GM12878 (cell line): ENCODE data around the gene IFT52. TPM values are rescaled to one million over a fixed set of nuclear protein-coding genes. Genes with fewer than 3 reads are reported as not detected.

Experiments
- ATAC-seq: fragments of 200-7000 bp; cut with Tn5 transposase; 3 replicates; pipeline ENCODE4 v1.9.1; 2020; ENCODE audit warnings: mild to moderate bottlenecking, moderate library complexity
- BruUV-seq: library from RNA; stranded (reverse); fragments of 400-500 nt; replicated peaks from 2 replicates; lab custom pipeline; 2021; lab: Mats Ljungman, UMichigan
- CTCF ChIA-PET: fragments of 300-600 bp; sonication (Branson Sonifier 250); formaldehyde crosslinking; extraction: SDS; loops from one replicate; lab custom pipeline; 2021; ENCODE audit warnings: inconsistent platforms; lab: Yijun Ruan, JAX
- POLR2A ChIA-PET: fragments of 350-600 bp; formaldehyde crosslinking; extraction: SDS; loops from one replicate; lab custom pipeline; 2021; ENCODE audit warnings: inconsistent platforms; lab: Charles Lee
- RAD21 ChIA-PET: fragments of 300-600 bp; sonication (Branson Sonifier 250); formaldehyde crosslinking; loops from one replicate; lab custom pipeline; 2023; ENCODE audit warnings: antibody characterized with exemption; ENCODE audit not compliant: unreplicated experiment; lab: Charles Lee
- SMC1A ChIA-PET: fragments of 300-600 bp; sonication (Branson Sonifier 250); formaldehyde crosslinking; loops from one replicate; lab custom pipeline; 2023; ENCODE audit not compliant: unreplicated experiment, uncharacterized antibody; lab: Charles Lee
- DNase-seq: peaks from one replicate; pipeline ENCODE4 v3.0.0-alpha.2; 2011; ENCODE audit warnings: low read depth, low spot score
- FAIRE-seq: peaks from 3 replicates; lab custom pipeline; 2011; peaks lifted over from hg19 to GRCh38; lab: Jason Lieb, UNC
- H2AFZ ChIP-seq: 2 replicates; pipeline ENCODE4 v1.6.0; 2011; ENCODE audit warnings: low read depth, low read length, control low read depth; ENCODE audit not compliant: control insufficient read depth
- H3K27ac ChIP-seq: 2 replicates; pipeline ENCODE4 v1.5.1; 2011; ENCODE audit warnings: control low read depth; ENCODE audit not compliant: control insufficient read depth, insufficient read depth
- H3K27me3 ChIP-seq, 2 experiments: replicated peaks in 1 of 2; 2 replicates each; pipeline versions ENCODE4 v1.6.0 to v1.6.1; 2011; ENCODE audit warnings: low read length in 1 of 2; ENCODE audit not compliant: control insufficient read depth in 2 of 2, insufficient read depth in 2 of 2
- H3K36me3 ChIP-seq, 2 experiments: 2 replicates each; pipeline ENCODE4 v1.5.1; 2011; ENCODE audit warnings: low read length in 1 of 2; ENCODE audit not compliant: control insufficient read depth in 2 of 2, insufficient read depth in 2 of 2
- H3K4me1 ChIP-seq: 2 replicates; pipeline ENCODE4 v1.6.1; 2011; ENCODE audit warnings: mild to moderate bottlenecking, low read length, moderate library complexity, mixed read lengths; ENCODE audit not compliant: control insufficient read depth, insufficient read depth
- H3K4me2 ChIP-seq: 2 replicates; pipeline ENCODE4 v1.6.0; 2011; ENCODE audit warnings: control low read depth; ENCODE audit not compliant: control insufficient read depth, insufficient read depth
- H3K4me3 ChIP-seq: fragments of 200-600 bp; sonication (generic); 2 replicates; pipeline ENCODE4 v1.5.1; 2016
- H3K79me2 ChIP-seq: 2 replicates; pipeline ENCODE4 v1.6.0; 2011; ENCODE audit warnings: low read length; ENCODE audit not compliant: control insufficient read depth, insufficient read depth
- H3K9ac ChIP-seq: 2 replicates; pipeline ENCODE4 v1.8.0; 2011; ENCODE audit warnings: low read length, control low read depth, mixed read lengths; ENCODE audit not compliant: control insufficient read depth, insufficient read depth
- H3K9me3 ChIP-seq: replicated peaks from 3 replicates; pipeline ENCODE4 v1.5.1; 2011; ENCODE audit warnings: mild to moderate bottlenecking, low read length; ENCODE audit not compliant: control insufficient read depth, insufficient read depth
- H4K20me1 ChIP-seq: 2 replicates; pipeline ENCODE4 v1.6.0; 2011; ENCODE audit not compliant: control insufficient read depth, insufficient read depth
- BACH1 ChIP-seq: fragments of 450-650 bp; IDR thresholded peaks from 2 replicates; pipeline ENCODE4 v1.6.1; 2017; ENCODE audit warnings: mild to moderate bottlenecking, borderline replicate concordance
- EED ChIP-seq: sonication (generic); IDR thresholded peaks from 2 replicates; pipeline ENCODE4 v1.6.1; 2016; ENCODE audit warnings: antibody characterized with exemption, low read depth
- FOXM1 ChIP-seq: IDR thresholded peaks from 2 replicates; pipeline ENCODE4 v1.6.1; 2012; ENCODE audit warnings: low read depth, mild to moderate bottlenecking, inconsistent platforms, low read length, moderate library complexity
- GATAD2B ChIP-seq: fragments of 450-650 bp; conservative IDR thresholded peaks from 2 replicates; pipeline ENCODE4 v1.6.1; 2017; ENCODE audit warnings: low read depth, mild to moderate bottlenecking, moderate library complexity
- HDGF ChIP-seq: fragments of 450-650 bp; IDR thresholded peaks from 2 replicates; pipeline ENCODE4 v1.6.1; 2016; ENCODE audit warnings: antibody characterized with exemption
- KAT2A ChIP-seq: conservative IDR thresholded peaks from 2 replicates; pipeline ENCODE4 v1.6.1; 2011; ENCODE audit warnings: low read depth, low read length; ENCODE audit not compliant: control insufficient read depth
- MEF2A ChIP-seq: IDR thresholded peaks from 2 replicates; pipeline ENCODE4 v1.6.1; 2011; ENCODE audit warnings: low read depth, mild to moderate bottlenecking, low read length, moderate library complexity; ENCODE audit not compliant: insufficient read depth
- MLLT1 ChIP-seq: fragments of 450-650 bp; IDR thresholded peaks from 2 replicates; pipeline ENCODE4 v1.6.1; 2016; ENCODE audit warnings: mild to moderate bottlenecking
- NFYA ChIP-seq: IDR thresholded peaks from 2 replicates; pipeline ENCODE4 v1.6.1; 2011; ENCODE audit warnings: low read depth, mild to moderate bottlenecking, low read length, improper control_type of control experiment, borderline replicate concordance
- NRF1 ChIP-seq: conservative IDR thresholded peaks from 2 replicates; pipeline ENCODE4 v1.6.1; 2011; ENCODE audit warnings: mild to moderate bottlenecking, low read depth, low read length, improper control_type of control experiment
- PBX3 ChIP-seq: IDR thresholded peaks from 2 replicates; pipeline ENCODE4 v1.6.1; 2011; ENCODE audit warnings: mild to moderate bottlenecking, low read depth, low read length, moderate library complexity; ENCODE audit not compliant: insufficient replicate concordance
- POU2F2 ChIP-seq: IDR thresholded peaks from 3 replicates; pipeline ENCODE4 v1.6.1; 2011; ENCODE audit warnings: low read depth, mild to moderate bottlenecking, low read length, borderline replicate concordance
- RUNX3 ChIP-seq: IDR thresholded peaks from 2 replicates; pipeline ENCODE4 v1.6.1; 2012; ENCODE audit warnings: low read length, inconsistent platforms
- TBL1XR1 ChIP-seq: IDR thresholded peaks from 2 replicates; pipeline ENCODE4 v1.6.1; 2012; ENCODE audit warnings: low read depth, low read length, improper control_type of control experiment
- ZBTB4 ChIP-seq: fragments of 450-650 bp; formaldehyde crosslinking; IDR thresholded peaks from 2 replicates; pipeline ENCODE4 v1.4.0; 2022; ENCODE audit warnings: mild to moderate bottlenecking, moderate library complexity
- ZNF207 ChIP-seq: fragments of 450-650 bp; IDR thresholded peaks from 2 replicates; pipeline ENCODE4 v1.6.1; 2014; ENCODE audit warnings: antibody characterized with exemption, mild to moderate bottlenecking, borderline replicate concordance
- WGBS: methylation state at CpG from one replicate; pipeline ENCODE4 v1.1.6; 2016; ENCODE audit warnings: low lambda C conversion rate; ENCODE audit not compliant: insufficient replicate concordance, insufficient coverage; ENCODE audit errors: missing lambda C conversion rate; 5-methylcytosine and 5-hydroxymethylcytosine counted together
- in situ Hi-C: fragments of 300-500 bp; cut with MboI; formaldehyde crosslinking; loops from 9 replicates; pipeline ENCODE4 v1.14.3; 2018; ENCODE audit warnings: mixed read lengths
- intact Hi-C: fragments of 100-400 bp; cut with micrococcal nuclease; formaldehyde crosslinking; loops from one replicate; pipeline ENCODE4 v1.14.2; 2022; ENCODE audit not compliant: unreplicated experiment
- polyA plus RNA-seq, 11 experiments: library from polyadenylated mRNA; depleted of rRNA in 4 of 11; unstranded in 6 of 11; stranded (reverse) in 5 of 11; fragments of >200 nt; fragmentation: Nextera tagmentation in 4 of 11; fragmentation: Illumina TruSeq in 1 of 11; extraction: Ambion mirVana in 4 of 11; extraction: Trizol in 1 of 11; gene quantifications; 1 replicate in 1 of 11; 2 replicates in 10 of 11; pipeline versions ENCODE4 v1.2.1 to v1.2.3, GENCODE V29; 2011 to 2016; ENCODE audit warnings: inconsistent platforms in 2 of 11, missing spikeins in 2 of 11, low read depth in 1 of 11
- total RNA-seq, 4 experiments: library from RNA; depleted of rRNA in 3 of 4; stranded (reverse); fragments of >200 nt in 3 of 4; fragmentation: Illumina TruSeq in 1 of 4; extraction: Trizol in 1 of 4; gene quantifications; 2 replicates each; pipeline versions ENCODE4 v1.2.1 to v1.2.3, GENCODE V29; 2013 to 2021

Gene IFT52
- total and polyA plus RNA-seq, 10 of the 15 experiments (the other 5 are each of a cell fraction or from before 2014, with no cell fraction given) = 18.1 to 30.5 (median 26.0) TPM

GRCh38 chr20:43662943-43663655 lies 72.4 kb downstream of the IFT52 start (continued):
- TF ChIP-seq PBX3 = no peak
- TF ChIP-seq EED = no peak
- TF ChIP-seq FOXM1 = no peak
- TF ChIP-seq NRF1 = no peak
- TF ChIP-seq NFYA = no peak
- TF ChIP-seq TBL1XR1 = no peak
- TF ChIP-seq RUNX3 = no peak
- no peak for TF ChIP-seq MEF2A
- TF ChIP-seq ZNF207 = no peak
- TF ChIP-seq, all 136 proteins: peak for 0

- Histone ChIP-seq H2AFZ (no peak overlapping the region; the same call in 1 of the 2 replicates), H3K36me3 (0 out of 4 replicates have a peak, but pooled peaks cover 0 to 2% of the 10 kb centered on the region in 2 experiments), H3K9ac (no peak overlapping the region), H3K27me3 (no peaks in the 10 kb centered on the region), H3K4me2 (no peak overlapping the region), H3K4me3 (no peak overlapping the region), H3K27ac (no peak overlapping the region), H3K9me3 (no peaks in the 10 kb centered on the region), H3K4me1 (peaks cover 18% of the 10 kb centered on the region), H3K79me2 (peaks cover 29% of the 10 kb centered on the region), H4K20me1 (no peaks in the 10 kb centered on the region)
- no TSS peak for BruUV-seq
- 65% methylated on average over 6 of the region's 6 CpGs for WGBS
- no peak for DNase-seq
- in situ Hi-C loops (no loop called here), intact Hi-C loops (no loop called here)
- SMC1A ChIA-PET = interaction anchor here (0.6 to 1.0 kb wide), 3 partner anchors 16 to 1852 kb away, joined by 3 read pairs; no protein-coding TSS in a partner anchor
- POLR2A ChIA-PET = no interaction called here
- RAD21 ChIA-PET = interaction anchor here (0.7 to 1.9 kb wide), 2 partner anchors 16 to 424 kb away, joined by 3 to 5 read pairs; no protein-coding TSS in a partner anchor
- FAIRE-seq = no peak
- CTCF ChIA-PET = interaction anchor here (1.1 kb wide), 1 partner anchor 15 kb away, joined by 4 read pairs; no protein-coding TSS in a partner anchor
- ATAC-seq = no peak
- TF ChIP-seq MLLT1 (no peak), POU2F2 (no peak), GATAD2B (no peak), KAT2A (no peak), ZBTB4 (CRISPR knock-in tag) (no peak), HDGF (no peak), BACH1 (no peak)
Observed at GRCh38 chr20:43665466-43666176, 74.9 kb downstream of the IFT52 start.
